Lower lobe of right lung (tissue), 2 donors: ENCODE results near the gene ITGA11. TPM values are rescaled to one million over a fixed set of nuclear protein-coding genes. Genes with fewer than 3 reads are reported as not detected.
A peak's percentile ranks its signal among the peaks of the same experiment; 100 is the strongest.

Experiments used
- ATAC-seq, 2 donors: fragments of 200-7000 bp; cut with Tn5 transposase; one replicate each; pipeline ENCODE4 v1.9.1; 2020 to 2022; ENCODE audit warnings: mild to moderate bottlenecking in 2 of 2, moderate library complexity in 2 of 2
- DNase-seq: peaks from one replicate; pipeline ENCODE4 v3.0.0-alpha.2; 2020
- H3K27ac ChIP-seq: fragments of 200-600 bp; one replicate; pipeline ENCODE4 v1.8.0; 2022
- H3K27me3 ChIP-seq: fragments of 200-600 bp; one replicate; pipeline ENCODE4 v1.8.0; 2022; ENCODE audit warnings: low read depth
- H3K36me3 ChIP-seq: fragments of 200-600 bp; one replicate; pipeline ENCODE4 v1.8.0; 2022; ENCODE audit warnings: mild to moderate bottlenecking
- H3K4me1 ChIP-seq: fragments of 200-600 bp; one replicate; pipeline ENCODE4 v1.8.0; 2022
- H3K4me3 ChIP-seq: fragments of 200-600 bp; one replicate; pipeline ENCODE4 v1.8.0; 2022; ENCODE audit warnings: mild to moderate bottlenecking
- H3K9me3 ChIP-seq: fragments of 200-600 bp; one replicate; pipeline ENCODE4 v1.8.0; 2022
- CTCF ChIP-seq: fragments of 200-600 bp; IDR thresholded peaks from one replicate; pipeline ENCODE4 v1.8.0; 2022; ENCODE audit warnings: antibody characterized with exemption, mild to moderate bottlenecking
- intact Hi-C: fragments of 100-400 bp; cut with DNase I; formaldehyde crosslinking; loops from one replicate; pipeline ENCODE4 v1.11.0; 2022
- long read RNA-seq: library from polyadenylated mRNA; unstranded; transcript quantifications from one replicate; pipeline ENCODE4 v2.0.0, GENCODE V29; 2021
- total RNA-seq: library from RNA; stranded (reverse); fragmentation: NEBNext Ultra II Directional; extraction: Animal tissue kit (Norgen Biotek cat#: 25700); gene quantifications from one replicate; pipeline ENCODE4 v1.2.1, GENCODE V29; 2021
- donor health status: DM: no; HTN: yes; CAD: no; lungs with severe emphysema.

The ITGA11 gene, protein sequence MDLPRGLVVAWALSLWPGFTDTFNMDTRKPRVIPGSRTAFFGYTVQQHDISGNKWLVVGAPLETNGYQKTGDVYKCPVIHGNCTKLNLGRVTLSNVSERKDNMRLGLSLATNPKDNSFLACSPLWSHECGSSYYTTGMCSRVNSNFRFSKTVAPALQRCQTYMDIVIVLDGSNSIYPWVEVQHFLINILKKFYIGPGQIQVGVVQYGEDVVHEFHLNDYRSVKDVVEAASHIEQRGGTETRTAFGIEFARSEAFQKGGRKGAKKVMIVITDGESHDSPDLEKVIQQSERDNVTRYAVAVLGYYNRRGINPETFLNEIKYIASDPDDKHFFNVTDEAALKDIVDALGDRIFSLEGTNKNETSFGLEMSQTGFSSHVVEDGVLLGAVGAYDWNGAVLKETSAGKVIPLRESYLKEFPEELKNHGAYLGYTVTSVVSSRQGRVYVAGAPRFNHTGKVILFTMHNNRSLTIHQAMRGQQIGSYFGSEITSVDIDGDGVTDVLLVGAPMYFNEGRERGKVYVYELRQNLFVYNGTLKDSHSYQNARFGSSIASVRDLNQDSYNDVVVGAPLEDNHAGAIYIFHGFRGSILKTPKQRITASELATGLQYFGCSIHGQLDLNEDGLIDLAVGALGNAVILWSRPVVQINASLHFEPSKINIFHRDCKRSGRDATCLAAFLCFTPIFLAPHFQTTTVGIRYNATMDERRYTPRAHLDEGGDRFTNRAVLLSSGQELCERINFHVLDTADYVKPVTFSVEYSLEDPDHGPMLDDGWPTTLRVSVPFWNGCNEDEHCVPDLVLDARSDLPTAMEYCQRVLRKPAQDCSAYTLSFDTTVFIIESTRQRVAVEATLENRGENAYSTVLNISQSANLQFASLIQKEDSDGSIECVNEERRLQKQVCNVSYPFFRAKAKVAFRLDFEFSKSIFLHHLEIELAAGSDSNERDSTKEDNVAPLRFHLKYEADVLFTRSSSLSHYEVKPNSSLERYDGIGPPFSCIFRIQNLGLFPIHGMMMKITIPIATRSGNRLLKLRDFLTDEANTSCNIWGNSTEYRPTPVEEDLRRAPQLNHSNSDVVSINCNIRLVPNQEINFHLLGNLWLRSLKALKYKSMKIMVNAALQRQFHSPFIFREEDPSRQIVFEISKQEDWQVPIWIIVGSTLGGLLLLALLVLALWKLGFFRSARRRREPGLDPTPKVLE
- total RNA-seq, result 2.7 TPM
- long read RNA-seq, partial matches to known transcripts, result 2 of 8 reads
- long read RNA-seq, other reads (novel, unspliced or antisense), result 5 of 8 reads

DNA sequence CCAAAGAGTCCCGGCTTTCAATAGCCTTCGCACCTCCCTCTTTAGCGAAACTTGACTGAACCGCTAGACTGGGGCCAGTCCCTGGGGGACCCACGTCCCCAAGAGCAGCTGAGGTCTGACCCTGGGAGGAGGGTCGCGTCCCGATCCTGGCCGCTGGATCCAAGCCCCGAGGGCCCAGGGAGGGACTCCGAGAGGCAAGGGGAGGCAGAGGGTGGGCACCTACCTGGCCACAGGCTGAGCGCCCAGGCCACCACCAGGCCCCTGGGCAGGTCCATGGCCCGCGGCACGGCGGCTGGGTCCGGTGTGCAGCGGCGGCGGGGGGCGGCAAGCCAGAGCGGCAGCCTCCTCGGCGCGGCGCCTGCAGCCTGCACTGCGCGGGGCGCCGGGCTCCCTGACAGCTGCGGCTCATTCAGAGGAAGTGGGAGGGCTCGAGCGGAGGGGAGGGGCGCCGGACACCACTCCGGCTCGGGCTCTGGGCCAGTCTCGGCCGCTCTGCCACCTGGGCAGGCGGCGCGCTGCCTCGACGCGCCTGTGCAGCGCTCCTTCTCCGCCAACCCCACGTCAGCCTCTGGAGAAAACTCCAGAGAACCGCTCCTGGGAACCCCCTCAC is at the start of gene ITGA11:
ITGA11 (minus strand) TSS at position 372 of the 610 bp plus-strand sequence; CDS start at position 275, 97 bp downstream.
- peak within 1 kb of the TSS; percentile 18 for H3K27ac ChIP-seq
- TF ChIP-seq CTCF, result no peak
- ATAC-seq (peak; percentile 88 to 89), DNase-seq (peak; percentile 72)
- peaks cover 38% of the 10 kb centered on the region for H3K27me3 ChIP-seq
- H3K36me3 ChIP-seq, result no peaks in the 10 kb centered on the region
- no peaks in the 10 kb centered on the region for H3K9me3 ChIP-seq
- peaks cover 10% of the 10 kb centered on the region for H3K4me1 ChIP-seq
- intact Hi-C loops, result no loop called here
- peak within 1 kb of the TSS; percentile 52 for H3K4me3 ChIP-seq

- intact Hi-C loops, result no loop called here
- H3K36me3 ChIP-seq, result no peaks in the 10 kb centered on the region
- no peaks in the 10 kb centered on the region for H3K9me3 ChIP-seq
- DNase-seq (no peak), ATAC-seq (no peak)
- H3K4me1 ChIP-seq, result no peaks in the 10 kb centered on the region
- TF ChIP-seq CTCF, result no peak
- H3K27ac ChIP-seq, result no peak overlapping the region
- no peaks in the 10 kb centered on the region for H3K27me3 ChIP-seq
- no peak overlapping the region for H3K4me3 ChIP-seq
Observed at GRCh38 chr15:68481321-68481720, 49.4 kb upstream of the ITGA11 start.

- DNase-seq (no peak), ATAC-seq (no peak)
- intact Hi-C loops, result no loop called here
- no peak for TF ChIP-seq CTCF
- no peaks in the 10 kb centered on the region for H3K4me1 ChIP-seq
- no peaks in the 10 kb centered on the region for H3K27me3 ChIP-seq
- no peaks in the 10 kb centered on the region for H3K36me3 ChIP-seq
- no peak overlapping the region for H3K27ac ChIP-seq
- no peak overlapping the region for H3K4me3 ChIP-seq
- no peaks in the 10 kb centered on the region for H3K9me3 ChIP-seq
Observed at GRCh38 chr15:68480296-68480695, 48.3 kb upstream of the ITGA11 start.

DNA sequence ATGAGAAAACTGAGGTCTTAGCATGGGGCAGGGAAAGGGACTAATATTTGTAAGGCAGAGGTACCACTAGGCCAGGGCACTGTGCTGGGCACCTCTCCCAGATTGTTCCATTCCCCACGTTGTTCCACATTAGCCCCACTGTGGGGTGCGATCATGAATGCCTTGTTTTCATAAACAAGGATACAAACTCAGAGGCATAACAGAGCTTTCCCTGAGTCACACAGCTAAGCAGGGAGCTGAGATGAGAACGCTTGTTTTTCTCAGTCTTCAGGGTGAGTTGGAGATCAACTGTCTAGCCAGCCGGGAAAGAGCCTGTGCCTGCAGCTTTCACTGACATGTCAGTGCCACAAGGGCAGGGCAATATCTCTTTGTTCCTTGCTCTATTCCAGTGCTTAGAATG is 47.9 kb upstream of the ITGA11 start:
- H3K4me3 ChIP-seq, result no peak overlapping the region
- no peak overlapping the region for H3K27ac ChIP-seq
- H3K4me1 ChIP-seq, result no peaks in the 10 kb centered on the region
- H3K36me3 ChIP-seq, result no peaks in the 10 kb centered on the region
- DNase-seq (no peak), ATAC-seq (no peak)
- H3K9me3 ChIP-seq, result no peaks in the 10 kb centered on the region
- no peak for TF ChIP-seq CTCF
- H3K27me3 ChIP-seq, result no peaks in the 10 kb centered on the region
- intact Hi-C loops, result no loop called here

DNA sequence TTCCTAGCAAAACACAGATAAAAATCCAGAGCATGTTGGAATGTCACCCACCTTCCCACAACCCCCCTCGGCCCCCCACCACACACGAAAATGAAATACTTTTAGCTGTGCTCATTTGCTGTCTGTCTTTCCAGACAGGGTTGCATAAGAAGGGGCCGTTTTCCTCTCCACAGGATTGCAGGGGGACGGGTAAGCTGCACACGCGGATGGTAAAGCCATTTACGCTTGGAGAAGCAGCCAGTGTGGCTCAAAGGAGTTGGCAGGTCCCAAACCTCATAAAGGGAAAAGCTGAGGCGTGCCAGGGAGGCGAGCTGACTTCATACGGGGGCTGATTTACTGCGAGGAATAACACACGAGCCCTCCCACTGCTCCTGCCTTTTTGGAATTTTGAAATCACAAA is 47.4 kb upstream of the ITGA11 start:
- no peak overlapping the region for H3K4me3 ChIP-seq
- H3K4me1 ChIP-seq, result no peaks in the 10 kb centered on the region
- H3K27ac ChIP-seq, result no peak overlapping the region
- H3K36me3 ChIP-seq, result no peaks in the 10 kb centered on the region
- intact Hi-C loops, result no loop called here
- TF ChIP-seq CTCF, result no peak
- ATAC-seq, result peak in 1 of 2 donors; percentile 47
- H3K9me3 ChIP-seq, result no peaks in the 10 kb centered on the region
- no peaks in the 10 kb centered on the region for H3K27me3 ChIP-seq
- DNase-seq, result no peak
